Measurements from ENCODE around the gene COLGALT1. TPM values are rescaled to one million over a fixed set of nuclear protein-coding genes. Genes with fewer than 3 reads are reported as not detected.

Gene COLGALT1
- total RNA-seq, 1 experiment from 2014 or later: 86.0 TPM

DNA sequence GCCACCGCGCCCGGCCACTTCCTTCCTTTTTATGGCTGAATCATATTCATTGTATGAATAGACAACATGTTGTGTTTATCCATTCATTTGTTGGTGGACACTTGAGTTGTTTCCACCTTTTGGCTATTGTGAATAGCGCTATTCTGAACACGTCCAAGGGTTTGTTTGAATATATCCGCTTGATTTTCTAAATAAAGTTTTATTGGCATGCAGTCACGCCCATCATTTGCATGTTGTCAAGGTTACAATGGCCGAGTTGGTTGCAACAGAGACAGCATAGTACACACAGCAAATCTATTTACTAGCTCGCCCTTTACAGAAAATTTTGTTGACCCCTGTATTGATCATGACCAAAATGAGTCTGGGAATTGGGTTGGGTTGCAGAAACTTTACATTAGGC, 43.5 kb downstream of the COLGALT1 start:
- ChIA-PET RAD21 (ENCODE audit: low non-redundant PET in 1 of 2, low total read pairs in 2 of 2, uncharacterized antibody in 2 of 2, unreplicated experiment in 2 of 2) (no interaction called here), CTCF (no interaction called here), POLR2A (interaction anchor here (1.2 kb wide), 1 partner anchor 19 kb away, joined by 3 read pairs; no protein-coding TSS in a partner anchor)
- no peak overlapping the region for H2AFZ ChIP-seq (ENCODE audit: low read depth, low read length, poor library complexity, severe bottlenecking)
- no peaks in the 10 kb centered on the region for H4K20me1 ChIP-seq (ENCODE audit: insufficient read depth)
- ATAC-seq (no peak), DNase-seq (ENCODE audit: low read depth, low spot score) (no peak)
- no peak overlapping the region for H3K9ac ChIP-seq (ENCODE audit: low read length)
- H3K27me3 ChIP-seq (ENCODE audit: insufficient read depth, low read length): no peaks in the 10 kb centered on the region
- no peaks in the 10 kb centered on the region for H3K79me2 ChIP-seq (ENCODE audit: insufficient read depth, low read length)
- H3K27ac ChIP-seq (ENCODE audit: low read depth, low read length): no peak overlapping the region
- H3K9me3 ChIP-seq (ENCODE audit: control insufficient read depth in 1 of 2, insufficient read depth in 1 of 2, low read depth in 1 of 2, low read length in 2 of 2): no peaks in the 10 kb centered on the region
- H3K4me1 ChIP-seq (ENCODE audit: control insufficient read depth in 1 of 2, insufficient read depth in 2 of 2, low read length in 2 of 2): no peaks in the 10 kb centered on the region
- BruUV-seq (replicated peaks): no TSS peak
- H3K9me2 ChIP-seq (ENCODE audit: insufficient read depth): no peaks in the 10 kb centered on the region
- no peak overlapping the region for H3K4me3 ChIP-seq (replicated peaks in 1 of 2; ENCODE audit: low read depth in 1 of 2, low read length in 2 of 2)
- no peak overlapping the region for H3K4me2 ChIP-seq (ENCODE audit: low read length)
- TF ChIP-seq RAD21 (IDR thresholded peaks at IDR 0.05; ENCODE audit: low read depth) (no peak), ZFX (IDR thresholded peaks at IDR 0.05) (no peak), ZNF274 (IDR thresholded peaks at IDR 0.05; ENCODE audit: low read depth, low read length) (no peak), CEBPB (IDR thresholded peaks at IDR 0.05; ENCODE audit: low read depth) (no peak), JUND (IDR thresholded peaks at IDR 0.05) (no peak), SRF (IDR thresholded peaks at IDR 0.05; ENCODE audit: low read depth) (no peak), ELF1 (IDR thresholded peaks at IDR 0.05; ENCODE audit: borderline replicate concordance, low read depth) (no peak), FOSL1 (IDR thresholded peaks at IDR 0.05; ENCODE audit: low read depth) (no peak), EGR1 (IDR thresholded peaks at IDR 0.05; ENCODE audit: low read depth) (no peak), EZH2phosphoT487 (IDR thresholded peaks at IDR 0.05; ENCODE audit: borderline replicate concordance) (no peak), POLR2AphosphoS5 (IDR thresholded peaks at IDR 0.05; ENCODE audit: low read depth, low read length) (no peak), SP1 (IDR thresholded peaks at IDR 0.05; ENCODE audit: low read depth) (no peak)
- TF ChIP-seq, protein P1, sequence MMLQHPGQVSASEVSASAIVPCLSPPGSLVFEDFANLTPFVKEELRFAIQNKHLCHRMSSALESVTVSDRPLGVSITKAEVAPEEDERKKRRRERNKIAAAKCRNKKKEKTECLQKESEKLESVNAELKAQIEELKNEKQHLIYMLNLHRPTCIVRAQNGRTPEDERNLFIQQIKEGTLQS (IDR thresholded peaks at IDR 0.05): no peak
- intact Hi-C loops (cut with micrococcal nuclease): no loop called here
- H3K36me3 ChIP-seq (ENCODE audit: control insufficient read depth in 1 of 2, insufficient read depth in 2 of 2, low read length in 2 of 2): no peaks in the 10 kb centered on the region

DNA sequence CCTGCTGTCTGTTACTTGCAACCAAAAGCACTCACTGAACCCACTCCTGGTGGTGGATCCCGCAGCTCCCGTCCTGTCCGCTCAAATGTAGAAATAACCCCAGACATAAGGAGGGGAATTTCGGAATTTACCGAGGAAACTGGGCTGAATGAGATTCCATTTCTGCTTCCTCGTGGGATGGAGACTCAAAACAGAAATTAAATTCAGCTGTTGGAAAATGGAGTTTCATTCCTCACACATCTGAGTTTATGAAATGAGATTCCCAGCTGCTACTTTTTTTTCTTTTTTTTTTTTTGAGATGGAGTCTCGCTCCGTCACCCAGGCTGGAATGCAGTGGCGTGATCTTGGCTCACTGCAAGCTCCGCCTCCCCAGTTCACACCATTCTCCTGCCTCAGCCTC, 44.3 kb downstream of the COLGALT1 start:
- no peaks in the 10 kb centered on the region for H4K20me1 ChIP-seq (ENCODE audit: insufficient read depth)
- no peaks in the 10 kb centered on the region for H3K4me1 ChIP-seq (ENCODE audit: control insufficient read depth in 1 of 2, insufficient read depth in 2 of 2, low read length in 2 of 2)
- H3K9ac ChIP-seq (ENCODE audit: low read length): no peak overlapping the region
- ATAC-seq (no peak), DNase-seq (ENCODE audit: low read depth, low spot score) (no peak)
- ChIA-PET RAD21 (ENCODE audit: low non-redundant PET in 1 of 2, low total read pairs in 2 of 2, uncharacterized antibody in 2 of 2, unreplicated experiment in 2 of 2) (no interaction called here), CTCF (no interaction called here), POLR2A (interaction anchor here (0.6 to 0.8 kb wide), 2 partner anchors 20 to 174 kb away, joined by 3 to 4 read pairs; no protein-coding TSS in a partner anchor)
- H3K27me3 ChIP-seq (ENCODE audit: insufficient read depth, low read length): no peaks in the 10 kb centered on the region
- TF ChIP-seq EGR1 (IDR thresholded peaks at IDR 0.05; ENCODE audit: low read depth) (no peak), SIN3A (IDR thresholded peaks at IDR 0.05; ENCODE audit: low read depth) (no peak), SP1 (IDR thresholded peaks at IDR 0.05; ENCODE audit: low read depth) (no peak), SRF (IDR thresholded peaks at IDR 0.05; ENCODE audit: low read depth) (no peak), JUND (IDR thresholded peaks at IDR 0.05) (no peak), ZFX (IDR thresholded peaks at IDR 0.05) (no peak), POLR2A (IDR thresholded peaks at IDR 0.05; ENCODE audit: borderline replicate concordance, extremely low read depth, insufficient read depth, insufficient read length) (no peak), FOSL1 (IDR thresholded peaks at IDR 0.05; ENCODE audit: low read depth) (no peak)
- TF ChIP-seq, protein P2, sequence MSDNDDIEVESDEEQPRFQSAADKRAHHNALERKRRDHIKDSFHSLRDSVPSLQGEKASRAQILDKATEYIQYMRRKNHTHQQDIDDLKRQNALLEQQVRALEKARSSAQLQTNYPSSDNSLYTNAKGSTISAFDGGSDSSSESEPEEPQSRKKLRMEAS (IDR thresholded peaks at IDR 0.05): no peak
- no peaks in the 10 kb centered on the region for H3K9me3 ChIP-seq (ENCODE audit: control insufficient read depth in 1 of 2, insufficient read depth in 1 of 2, low read depth in 1 of 2, low read length in 2 of 2)
- H3K27ac ChIP-seq (ENCODE audit: low read depth, low read length): no peak overlapping the region
- H2AFZ ChIP-seq (ENCODE audit: low read depth, low read length, poor library complexity, severe bottlenecking): no peak overlapping the region
- no peaks in the 10 kb centered on the region for H3K36me3 ChIP-seq (ENCODE audit: control insufficient read depth in 1 of 2, insufficient read depth in 2 of 2, low read length in 2 of 2)
- no peaks in the 10 kb centered on the region for H3K9me2 ChIP-seq (ENCODE audit: insufficient read depth)
- no peak overlapping the region for H3K4me3 ChIP-seq (replicated peaks in 1 of 2; ENCODE audit: low read depth in 1 of 2, low read length in 2 of 2)
- intact Hi-C loops (cut with micrococcal nuclease): no loop called here
- no peak overlapping the region for H3K4me2 ChIP-seq (ENCODE audit: low read length)
- H3K79me2 ChIP-seq (ENCODE audit: insufficient read depth, low read length): no peaks in the 10 kb centered on the region
- no TSS peak for BruUV-seq (replicated peaks)

Measured in HCT116 (cell line).